Measurements from ENCODE around the gene USPL1.

DNA sequence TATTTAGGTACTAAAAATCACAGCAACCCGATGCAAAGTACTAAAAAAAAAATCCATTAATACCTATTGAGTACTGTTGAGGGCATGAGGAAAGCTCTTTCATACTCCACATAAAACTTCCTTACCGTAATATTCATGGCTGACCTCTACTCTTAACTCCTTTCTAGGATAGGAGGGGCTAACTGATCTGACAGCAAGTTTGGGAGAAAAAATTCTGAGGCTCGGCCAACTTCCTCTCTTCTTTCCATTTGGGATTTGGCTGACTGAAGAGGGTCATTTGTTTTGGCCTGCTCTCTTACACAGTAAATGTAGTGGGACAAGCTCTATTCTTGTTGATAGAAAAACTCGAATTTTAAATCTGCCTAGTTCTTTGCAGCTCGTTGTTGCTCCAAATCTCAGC, 9.4 kb upstream of the USPL1 start:
- TF ChIP-seq, protein P1, sequence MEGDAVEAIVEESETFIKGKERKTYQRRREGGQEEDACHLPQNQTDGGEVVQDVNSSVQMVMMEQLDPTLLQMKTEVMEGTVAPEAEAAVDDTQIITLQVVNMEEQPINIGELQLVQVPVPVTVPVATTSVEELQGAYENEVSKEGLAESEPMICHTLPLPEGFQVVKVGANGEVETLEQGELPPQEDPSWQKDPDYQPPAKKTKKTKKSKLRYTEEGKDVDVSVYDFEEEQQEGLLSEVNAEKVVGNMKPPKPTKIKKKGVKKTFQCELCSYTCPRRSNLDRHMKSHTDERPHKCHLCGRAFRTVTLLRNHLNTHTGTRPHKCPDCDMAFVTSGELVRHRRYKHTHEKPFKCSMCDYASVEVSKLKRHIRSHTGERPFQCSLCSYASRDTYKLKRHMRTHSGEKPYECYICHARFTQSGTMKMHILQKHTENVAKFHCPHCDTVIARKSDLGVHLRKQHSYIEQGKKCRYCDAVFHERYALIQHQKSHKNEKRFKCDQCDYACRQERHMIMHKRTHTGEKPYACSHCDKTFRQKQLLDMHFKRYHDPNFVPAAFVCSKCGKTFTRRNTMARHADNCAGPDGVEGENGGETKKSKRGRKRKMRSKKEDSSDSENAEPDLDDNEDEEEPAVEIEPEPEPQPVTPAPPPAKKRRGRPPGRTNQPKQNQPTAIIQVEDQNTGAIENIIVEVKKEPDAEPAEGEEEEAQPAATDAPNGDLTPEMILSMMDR (IDR thresholded peaks at IDR 0.05 in 4 of 5, conservative IDR thresholded peaks at IDR 0.05 in 1 of 5): no peak
- no peak for TF ChIP-seq POLR2A (IDR thresholded peaks at IDR 0.05)
